GM23338 (cell line): ENCODE measurements around the gene GOLT1B. TPM values are rescaled to one million over a fixed set of nuclear protein-coding genes. Genes with fewer than 3 reads are reported as not detected.

Source experiments
- ATAC-seq: fragments of 200-7000 bp; cut with Tn5 transposase; 3 replicates; pipeline ENCODE4 v1.9.1; 2020
- DNase-seq: peaks from one replicate; pipeline ENCODE4 v3.0.0-alpha.2; 2015; ENCODE audit warnings: low spot score
- H2AFZ ChIP-seq: fragments of 200-600 bp; sonication (generic); 2 replicates; pipeline ENCODE4 v1.8.0; 2016; ENCODE audit warnings: antibody characterized with exemption, mild to moderate bottlenecking, moderate library complexity
- H3F3A ChIP-seq: fragments of 200-600 bp; sonication (generic); replicated peaks from 2 replicates; pipeline ENCODE4 v1.8.0; 2017; ENCODE audit warnings: antibody characterized with exemption, mixed run types, low read depth
- H3K27ac ChIP-seq: fragments of 200-600 bp; sonication (generic); 2 replicates; pipeline ENCODE4 v1.6.1; 2016; ENCODE audit warnings: low read depth
- H3K27me3 ChIP-seq: fragments of 200-600 bp; sonication (generic); 2 replicates; pipeline ENCODE4 v1.8.0; 2016; ENCODE audit warnings: mild to moderate bottlenecking, mixed run types, moderate library complexity; ENCODE audit not compliant: insufficient read depth
- H3K36me3 ChIP-seq: fragments of 200-600 bp; sonication (generic); 2 replicates; pipeline ENCODE4 v1.8.0; 2016; ENCODE audit warnings: mild to moderate bottlenecking; ENCODE audit not compliant: insufficient read depth
- H3K4me1 ChIP-seq: fragments of 200-600 bp; sonication (generic); 2 replicates; pipeline ENCODE4 v1.8.0; 2016; ENCODE audit warnings: mild to moderate bottlenecking, moderate library complexity; ENCODE audit not compliant: insufficient read depth
- H3K4me2 ChIP-seq: fragments of 200-600 bp; sonication (generic); 2 replicates; pipeline ENCODE4 v1.7.1; 2017; ENCODE audit warnings: mixed run types
- H3K4me3 ChIP-seq: fragments of 200-600 bp; sonication (generic); 2 replicates; pipeline ENCODE4 v1.6.1; 2016; ENCODE audit warnings: mixed run types
- H3K79me2 ChIP-seq: fragments of 200-600 bp; sonication (generic); replicated peaks from 2 replicates; pipeline ENCODE4 v1.8.0; 2017; ENCODE audit warnings: mild to moderate bottlenecking; ENCODE audit not compliant: insufficient read depth
- H3K9me2 ChIP-seq: fragments of 200-600 bp; sonication (generic); 2 replicates; pipeline ENCODE4 v1.8.0; 2017; ENCODE audit not compliant: insufficient read depth
- H4K20me1 ChIP-seq: fragments of 200-600 bp; sonication (generic); replicated peaks from 2 replicates; pipeline ENCODE4 v1.8.0; 2017; ENCODE audit warnings: mild to moderate bottlenecking; ENCODE audit not compliant: insufficient read depth
- H3K27ac Mint-ChIP-seq: 2 replicates; pipeline ENCODE4 v1.8.0; 2020; ENCODE audit warnings: inconsistent platforms, mild to moderate bottlenecking, moderate library complexity, mixed read lengths
- H3K27me3 Mint-ChIP-seq: 3 replicates; pipeline ENCODE4 v1.8.0; 2022; ENCODE audit warnings: low read depth, mild to moderate bottlenecking, moderate library complexity, mixed read lengths, inconsistent platforms; ENCODE audit not compliant: insufficient read depth, poor library complexity
- H3K36me3 Mint-ChIP-seq: 3 replicates; pipeline ENCODE4 v1.8.0; 2021; ENCODE audit warnings: low read depth, mild to moderate bottlenecking, inconsistent platforms, moderate library complexity, mixed read lengths
- H3K4me1 Mint-ChIP-seq: 3 replicates; pipeline ENCODE4 v1.8.0; 2020; ENCODE audit warnings: mild to moderate bottlenecking, inconsistent platforms, mixed read lengths
- H3K4me3 Mint-ChIP-seq: 3 replicates; pipeline ENCODE4 v1.8.0; 2021; ENCODE audit warnings: moderate library complexity, mild to moderate bottlenecking, inconsistent platforms, mixed read lengths
- H3K9me3 Mint-ChIP-seq: 3 replicates; pipeline ENCODE4 v1.8.0; 2020; ENCODE audit warnings: moderate library complexity, mild to moderate bottlenecking, inconsistent platforms, mixed read lengths
- CREB1 ChIP-seq: fragments of 250-450 bp; sonication (Bioruptor Pico); IDR thresholded peaks from 2 replicates; pipeline ENCODE4 v1.5.0; 2020; ENCODE audit warnings: low read depth, mild to moderate bottlenecking, moderate library complexity
- CTCF ChIP-seq, 2 experiments: fragments of 200-600 bp in 1 of 2; sonication (generic) in 1 of 2; conservative IDR thresholded peaks; 2 replicates each; pipeline versions ENCODE4 v1.5.1 to v1.6.1; 2016 to 2017; ENCODE audit warnings: antibody characterized with exemption in 2 of 2, low read depth in 2 of 2, mild to moderate bottlenecking in 2 of 2, moderate library complexity in 1 of 2
- ETS1 ChIP-seq: IDR thresholded peaks from 2 replicates; pipeline ENCODE4 v1.6.1; 2016; ENCODE audit warnings: antibody characterized with exemption
- JUNB ChIP-seq: IDR thresholded peaks from one replicate; pipeline ENCODE4 v1.6.1; 2016; ENCODE audit warnings: antibody characterized with exemption; ENCODE audit not compliant: unreplicated experiment
- STAT1 ChIP-seq: IDR thresholded peaks from one replicate; pipeline ENCODE4 v1.6.1; 2016; ENCODE audit warnings: antibody characterized with exemption; ENCODE audit not compliant: unreplicated experiment
- ZNF114 ChIP-seq: fragments of 250-450 bp; sonication (Bioruptor Pico); IDR thresholded peaks from 2 replicates; pipeline ENCODE4 v1.5.0; 2020; ENCODE audit warnings: mild to moderate bottlenecking, moderate library complexity
- ZNF331 ChIP-seq: fragments of 250-450 bp; sonication (Bioruptor Pico); IDR thresholded peaks from 2 replicates; pipeline ENCODE4 v1.5.0; 2020; ENCODE audit warnings: low read depth, mild to moderate bottlenecking, moderate library complexity
- polyA plus RNA-seq: library from polyadenylated mRNA; unstranded; fragments of >200 nt; fragmentation: Nextera tagmentation; extraction: Ambion mirVana; gene quantifications from 2 replicates; pipeline ENCODE4 v1.2.1, GENCODE V29; 2016
- total RNA-seq: library from RNA; depleted of rRNA; stranded (reverse); fragments of >200 nt; shearing (Covaris generic); gene quantifications from 2 replicates; pipeline ENCODE4 v1.2.3, GENCODE V29; 2014
- TF ChIP-seq, protein P1 (sequence below): IDR thresholded peaks from one replicate; pipeline ENCODE4 v1.6.1; 2018; ENCODE audit warnings: antibody characterized with exemption; ENCODE audit not compliant: unreplicated experiment

The GOLT1B gene
- total and polyA plus RNA-seq, 2 experiments from 2014 or later = 24.3 to 41.7 TPM

DNA sequence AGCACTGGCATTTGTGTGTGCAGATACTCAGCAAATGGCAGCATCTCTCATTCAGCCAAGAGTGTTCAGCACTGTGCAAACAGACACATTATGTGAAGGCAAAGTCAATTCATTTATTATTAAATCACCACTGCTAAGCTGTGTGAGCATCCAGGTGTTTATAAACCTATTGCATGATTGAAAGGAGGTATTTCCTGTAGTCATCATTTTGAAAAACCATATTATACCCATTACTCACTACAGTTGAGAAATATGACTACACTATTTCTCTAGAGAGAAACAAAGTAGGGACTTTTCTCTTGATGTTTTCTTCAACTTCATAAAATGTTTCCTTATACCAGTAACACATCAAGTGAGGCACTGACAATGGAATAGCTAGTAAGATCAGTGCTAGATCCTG is 38.2 kb downstream of the GOLT1B start (continued):
- TF ChIP-seq, protein P1, sequence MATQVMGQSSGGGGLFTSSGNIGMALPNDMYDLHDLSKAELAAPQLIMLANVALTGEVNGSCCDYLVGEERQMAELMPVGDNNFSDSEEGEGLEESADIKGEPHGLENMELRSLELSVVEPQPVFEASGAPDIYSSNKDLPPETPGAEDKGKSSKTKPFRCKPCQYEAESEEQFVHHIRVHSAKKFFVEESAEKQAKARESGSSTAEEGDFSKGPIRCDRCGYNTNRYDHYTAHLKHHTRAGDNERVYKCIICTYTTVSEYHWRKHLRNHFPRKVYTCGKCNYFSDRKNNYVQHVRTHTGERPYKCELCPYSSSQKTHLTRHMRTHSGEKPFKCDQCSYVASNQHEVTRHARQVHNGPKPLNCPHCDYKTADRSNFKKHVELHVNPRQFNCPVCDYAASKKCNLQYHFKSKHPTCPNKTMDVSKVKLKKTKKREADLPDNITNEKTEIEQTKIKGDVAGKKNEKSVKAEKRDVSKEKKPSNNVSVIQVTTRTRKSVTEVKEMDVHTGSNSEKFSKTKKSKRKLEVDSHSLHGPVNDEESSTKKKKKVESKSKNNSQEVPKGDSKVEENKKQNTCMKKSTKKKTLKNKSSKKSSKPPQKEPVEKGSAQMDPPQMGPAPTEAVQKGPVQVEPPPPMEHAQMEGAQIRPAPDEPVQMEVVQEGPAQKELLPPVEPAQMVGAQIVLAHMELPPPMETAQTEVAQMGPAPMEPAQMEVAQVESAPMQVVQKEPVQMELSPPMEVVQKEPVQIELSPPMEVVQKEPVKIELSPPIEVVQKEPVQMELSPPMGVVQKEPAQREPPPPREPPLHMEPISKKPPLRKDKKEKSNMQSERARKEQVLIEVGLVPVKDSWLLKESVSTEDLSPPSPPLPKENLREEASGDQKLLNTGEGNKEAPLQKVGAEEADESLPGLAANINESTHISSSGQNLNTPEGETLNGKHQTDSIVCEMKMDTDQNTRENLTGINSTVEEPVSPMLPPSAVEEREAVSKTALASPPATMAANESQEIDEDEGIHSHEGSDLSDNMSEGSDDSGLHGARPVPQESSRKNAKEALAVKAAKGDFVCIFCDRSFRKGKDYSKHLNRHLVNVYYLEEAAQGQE = no peak
- TF ChIP-seq CTCF (conservative IDR thresholded peaks at IDR 0.05; ENCODE audit: low read depth in 2 of 2) = no peak

DNA sequence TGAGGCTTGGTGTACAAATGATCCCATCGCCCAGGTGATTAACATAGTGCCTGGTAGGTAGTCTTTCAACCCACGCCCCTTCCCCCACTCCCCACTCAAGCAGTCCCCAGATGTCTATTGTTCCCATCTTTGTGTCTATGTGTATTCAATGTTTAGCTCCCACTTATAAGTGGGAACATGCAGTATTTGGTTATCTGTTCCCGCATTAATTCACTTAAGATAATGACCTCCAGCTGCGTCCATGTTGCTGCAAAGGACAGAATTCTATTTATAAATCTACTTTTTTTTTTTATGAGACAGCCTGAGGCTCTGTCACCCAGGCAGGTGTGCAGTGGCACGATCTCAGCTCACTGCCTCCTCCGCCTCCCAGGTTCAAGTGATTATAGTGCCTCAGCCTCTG is 40.2 kb downstream of the GOLT1B start:
- Mint-ChIP-seq H3K27me3 (no peaks in the 10 kb centered on the region), H3K4me3 (no peak overlapping the region), H3K9me3 (no peaks in the 10 kb centered on the region), H3K36me3 (no peaks in the 10 kb centered on the region), H3K4me1 (no peaks in the 10 kb centered on the region; the same call in 2 of the 3 replicates), H3K27ac (no peak overlapping the region)
- Histone ChIP-seq H3K9me2 (no peaks in the 10 kb centered on the region), H3K4me3 (no peak overlapping the region), H3K27me3 (no peaks in the 10 kb centered on the region), H3K27ac (no peak overlapping the region), H3K36me3 (no peaks in the 10 kb centered on the region), H3K4me2 (no peak overlapping the region), H2AFZ (no peak overlapping the region), H3K79me2 (no peaks in the 10 kb centered on the region), H4K20me1 (no peaks in the 10 kb centered on the region), H3F3A (no peaks in the 10 kb centered on the region), H3K4me1 (no peaks in the 10 kb centered on the region)
- ATAC-seq (no peak), DNase-seq (no peak)
- TF ChIP-seq JUNB = no peak
- no peak for TF ChIP-seq ZNF114 (CRISPR knock-in tag)
- TF ChIP-seq ETS1 = no peak
- TF ChIP-seq CTCF (conservative IDR thresholded peaks at IDR 0.05; ENCODE audit: low read depth in 2 of 2) = no peak
- TF ChIP-seq STAT1 = no peak
- no peak for TF ChIP-seq CREB1
- TF ChIP-seq ZNF331 (CRISPR knock-in tag) = no peak
- TF ChIP-seq, protein P1 = no peak
